ENCODE measurements around the gene MED13L.

The MED13L gene

DNA sequence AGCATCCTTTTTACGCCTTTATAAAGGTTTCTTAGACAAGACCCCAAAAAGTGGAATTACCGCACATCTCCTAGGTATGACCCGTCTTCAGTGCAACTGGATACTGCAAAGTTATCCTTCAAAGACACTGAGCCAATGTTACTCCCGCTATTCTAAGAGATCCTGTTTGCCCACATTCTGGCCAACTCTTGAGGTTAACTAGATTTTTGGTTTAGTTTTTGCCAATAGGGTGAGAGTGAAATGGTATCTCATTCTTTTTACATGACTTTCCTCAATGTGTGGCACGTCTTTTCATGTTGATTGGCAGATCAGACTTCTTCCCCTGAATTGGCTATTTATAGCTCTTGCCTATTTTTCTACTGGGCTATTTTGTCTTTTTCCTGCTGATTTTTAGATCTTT lies 347.2 kb downstream of the MED13L start:
- DNase-seq: no peak

DNA sequence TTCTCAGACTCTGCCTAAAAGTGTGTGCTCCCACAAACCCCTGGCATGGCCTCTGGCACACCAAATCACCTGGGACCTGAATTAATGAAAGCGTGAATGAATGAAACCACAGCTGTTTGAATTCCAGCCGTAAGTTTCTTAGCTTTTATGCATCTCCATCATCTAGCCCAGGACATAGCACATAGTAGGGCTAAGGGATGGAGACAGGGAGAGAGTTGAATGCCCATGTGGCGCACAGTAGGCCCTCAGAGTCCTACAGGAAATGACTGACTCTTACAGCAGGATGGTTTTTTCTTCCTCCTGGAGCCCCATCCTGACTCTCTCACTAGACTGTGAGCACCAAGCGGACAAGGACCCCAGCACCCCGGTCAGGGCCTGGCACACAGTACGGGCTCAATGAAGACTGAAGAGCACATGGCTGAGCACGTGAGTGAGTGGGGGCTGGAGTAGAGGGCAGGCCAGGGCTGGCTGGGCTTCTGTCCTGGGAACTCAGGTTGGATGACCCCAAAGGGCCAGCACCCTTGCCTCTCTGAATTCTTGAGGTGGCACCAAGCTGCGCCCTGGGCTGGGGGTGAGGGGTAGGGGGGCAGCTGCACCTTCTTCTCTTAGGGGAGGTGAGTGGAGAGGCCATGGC lies 351.3 kb downstream of the MED13L start:
- no peak for DNase-seq

DNA sequence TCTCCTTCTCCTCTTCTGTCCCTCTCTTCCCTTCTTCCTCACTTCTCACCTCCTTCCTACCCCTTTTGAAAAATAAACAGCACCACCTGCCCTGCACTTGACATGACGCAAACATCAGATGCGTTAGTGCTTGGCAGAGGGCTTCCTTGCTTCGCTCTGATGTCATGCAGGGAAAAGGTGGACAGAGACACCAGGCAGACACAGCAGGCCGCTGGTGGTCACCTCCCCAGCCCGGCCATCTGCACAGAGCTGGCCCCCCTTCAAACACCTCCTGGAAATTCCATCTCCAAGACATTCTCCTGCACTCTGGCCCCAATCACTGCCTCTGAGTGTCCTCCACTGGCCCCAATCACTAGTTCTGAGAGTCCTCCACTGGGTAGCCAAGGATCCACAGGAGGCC lies 353.6 kb downstream of the MED13L start:
- no peak for DNase-seq

DNA sequence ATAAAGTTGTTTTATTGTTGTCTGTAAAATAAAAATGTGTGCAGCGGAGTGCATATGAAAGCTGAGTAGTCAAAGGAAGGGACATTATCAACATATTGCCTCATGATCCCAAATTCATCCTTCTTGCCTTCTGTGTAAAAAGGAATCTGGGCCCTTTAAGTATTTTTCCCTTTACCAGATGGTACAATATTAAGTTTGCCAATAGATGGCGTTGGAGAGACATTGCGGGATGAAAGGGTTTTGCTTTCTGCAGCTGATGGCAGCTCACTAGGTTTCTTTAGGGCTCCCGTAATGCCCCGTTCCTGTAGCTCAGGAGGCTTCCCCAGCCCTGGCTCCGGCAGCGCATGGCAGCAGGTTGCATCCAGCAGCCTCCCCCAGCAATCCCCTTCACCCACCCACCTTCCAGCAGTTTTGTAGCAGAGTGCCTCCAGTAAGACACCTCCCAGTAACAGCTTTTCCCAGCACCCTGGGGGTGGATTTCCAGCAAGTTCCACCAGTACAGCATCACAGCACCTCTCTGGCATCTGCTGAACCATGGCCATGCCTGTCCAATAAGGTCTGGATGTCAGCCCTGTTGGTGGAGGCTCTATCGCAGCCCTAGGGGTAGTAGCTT lies 354.4 kb downstream of the MED13L start:
- no peak for DNase-seq

DNA sequence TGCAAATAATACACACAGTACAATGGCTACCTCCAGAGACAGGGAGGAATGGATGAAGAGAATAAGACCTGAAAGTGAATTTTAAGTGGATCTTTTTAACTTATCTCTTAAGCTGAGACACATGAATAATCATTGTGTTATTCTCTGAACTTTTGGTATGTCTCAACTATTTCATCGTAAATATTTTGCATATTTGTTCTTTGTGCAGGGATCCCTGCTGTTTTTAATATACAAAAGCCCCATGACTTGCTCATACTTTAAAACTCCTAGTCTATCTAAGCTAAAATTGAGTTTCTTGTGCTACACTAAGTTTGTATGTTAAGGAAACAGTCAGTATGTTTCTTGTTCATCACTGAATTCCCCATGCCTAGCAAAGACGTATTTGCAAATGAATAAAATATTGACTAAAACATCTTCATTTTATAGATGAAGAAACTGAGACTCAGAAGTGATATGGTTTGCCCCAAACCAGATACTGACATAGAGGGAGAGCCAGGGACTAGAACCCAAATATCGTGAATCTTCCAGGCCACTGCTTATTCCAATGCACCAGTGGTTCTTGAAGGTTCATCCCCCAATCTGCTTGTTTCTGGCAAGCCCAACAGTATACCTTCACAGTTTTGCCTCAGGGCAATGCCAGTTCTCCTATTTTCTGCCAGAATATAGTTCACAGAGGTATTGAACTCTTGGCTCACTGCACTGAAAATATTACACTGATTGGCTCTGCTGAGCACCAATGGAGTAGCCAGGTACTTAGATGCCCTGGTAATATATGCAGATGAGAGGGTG lies 356.9 kb downstream of the MED13L start:
- DNase-seq: peak in 1 of 2 experiments; percentile 8

DNA sequence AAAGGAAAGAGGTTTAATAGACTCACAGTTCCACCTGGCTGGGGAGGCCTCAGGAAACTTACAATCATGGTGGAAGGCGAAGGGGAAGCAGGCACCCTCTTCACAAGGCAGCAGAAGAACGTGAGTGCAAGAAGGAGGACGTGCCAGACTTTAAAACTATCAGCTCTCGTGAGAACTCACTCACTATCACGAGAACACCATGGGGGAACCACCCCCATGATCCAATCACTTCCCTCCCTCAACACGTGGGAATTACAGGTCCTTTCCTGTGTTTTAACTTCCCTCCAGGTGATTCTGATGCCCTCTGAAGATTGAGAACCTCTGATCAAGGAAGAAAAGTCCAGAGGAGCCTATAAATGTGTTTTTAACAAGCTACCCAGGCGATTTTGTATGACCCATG lies 358.7 kb downstream of the MED13L start:
- no peak for DNase-seq

DNA sequence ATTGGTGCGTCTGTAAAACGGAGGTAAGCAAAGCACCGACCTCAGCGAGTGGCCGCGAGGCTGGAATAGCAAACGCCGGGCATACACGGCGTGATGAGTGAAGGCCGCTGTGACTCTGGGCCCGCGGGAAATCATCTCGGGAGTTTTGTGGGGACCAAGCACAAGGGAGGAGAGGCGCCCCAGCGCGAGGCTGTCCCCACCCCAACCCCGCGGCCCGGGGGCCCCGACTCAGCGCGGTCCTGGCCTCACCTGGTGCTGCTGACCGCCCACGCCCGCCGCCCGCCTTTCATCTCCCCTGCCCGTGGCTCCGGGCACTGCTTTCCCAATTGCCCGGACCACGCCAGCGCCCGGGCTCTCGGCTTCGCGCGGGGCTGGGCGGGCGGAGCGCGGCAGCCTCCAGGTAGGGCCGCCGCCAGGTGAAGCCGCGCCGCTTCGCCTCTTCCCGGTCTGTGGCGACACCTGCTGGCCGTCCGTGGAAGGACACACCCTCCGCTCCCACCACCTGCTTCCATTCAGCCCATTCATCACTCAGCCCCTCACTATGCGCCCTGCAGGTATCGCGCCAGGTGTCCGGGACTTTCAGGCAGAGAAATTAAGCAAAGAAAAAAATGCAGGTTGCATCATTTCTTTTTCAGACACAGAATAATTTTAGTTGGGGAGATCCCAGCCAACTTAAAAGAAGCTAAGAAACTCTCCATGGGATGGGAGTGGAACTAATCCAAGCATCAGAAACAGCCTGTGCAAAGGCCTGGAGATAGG lies 360.4 kb downstream of the MED13L start:
- DNase-seq: peak in 1 of 2 experiments; percentile 17

DNA sequence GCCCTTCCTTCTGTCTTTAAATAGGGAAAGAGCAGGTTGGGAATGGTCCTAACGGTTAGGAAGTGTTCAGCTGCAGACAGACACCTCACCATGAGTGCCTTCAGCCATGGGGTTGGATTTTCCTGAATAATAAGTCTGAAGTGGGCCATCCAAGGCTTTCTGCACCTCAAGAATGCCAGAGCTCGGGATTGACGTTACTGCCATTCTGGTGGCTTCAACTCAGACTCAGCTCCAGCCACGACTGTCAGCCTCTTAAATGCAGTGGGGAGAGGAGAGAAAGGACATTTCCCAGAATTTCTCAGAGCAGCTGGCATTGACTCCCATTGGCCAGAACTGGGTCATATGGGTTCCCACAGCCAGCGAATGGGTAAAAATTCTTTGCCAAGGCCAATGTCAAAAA lies 363.4 kb downstream of the MED13L start:
- DNase-seq: no peak

DNA sequence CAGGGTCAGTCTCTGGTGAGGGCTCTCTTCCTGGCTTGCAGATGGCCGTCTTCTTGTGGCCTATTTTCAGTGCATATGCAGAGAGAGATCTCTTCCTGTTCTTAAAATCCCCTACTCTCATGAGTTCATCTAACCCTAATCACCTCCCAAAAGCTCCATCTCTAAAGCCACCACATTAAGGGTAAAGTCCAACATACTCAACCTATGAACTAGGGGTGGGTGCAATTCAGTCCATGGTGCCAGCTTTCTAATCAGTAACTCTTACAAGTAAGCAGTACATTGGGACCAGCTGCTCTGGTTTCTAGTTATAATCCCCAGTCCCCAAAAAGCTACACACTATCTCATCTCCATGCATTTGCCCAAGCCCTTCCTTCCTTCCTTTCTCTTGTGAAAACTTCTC lies 365.1 kb downstream of the MED13L start:
- DNase-seq: no peak

DNA sequence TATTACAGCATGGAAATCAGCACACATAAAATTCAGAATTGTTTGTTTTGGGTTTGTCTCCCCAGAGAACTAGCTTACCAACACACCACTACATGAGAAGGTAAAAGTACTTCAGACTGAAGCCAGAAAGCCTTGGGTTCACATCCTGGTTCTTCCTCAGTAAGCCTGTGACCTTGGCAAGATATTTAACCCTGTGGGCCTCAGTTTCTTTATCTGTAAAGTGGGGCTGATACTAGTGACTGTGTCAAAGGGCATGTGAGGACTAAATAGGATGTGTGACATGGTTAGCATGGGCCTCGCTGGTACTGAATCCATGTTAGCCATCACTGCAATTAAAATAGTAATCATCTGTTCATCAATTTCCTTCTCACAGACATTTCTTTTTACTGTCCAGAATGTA lies 366.1 kb downstream of the MED13L start:
- no peak for DNase-seq

DNA sequence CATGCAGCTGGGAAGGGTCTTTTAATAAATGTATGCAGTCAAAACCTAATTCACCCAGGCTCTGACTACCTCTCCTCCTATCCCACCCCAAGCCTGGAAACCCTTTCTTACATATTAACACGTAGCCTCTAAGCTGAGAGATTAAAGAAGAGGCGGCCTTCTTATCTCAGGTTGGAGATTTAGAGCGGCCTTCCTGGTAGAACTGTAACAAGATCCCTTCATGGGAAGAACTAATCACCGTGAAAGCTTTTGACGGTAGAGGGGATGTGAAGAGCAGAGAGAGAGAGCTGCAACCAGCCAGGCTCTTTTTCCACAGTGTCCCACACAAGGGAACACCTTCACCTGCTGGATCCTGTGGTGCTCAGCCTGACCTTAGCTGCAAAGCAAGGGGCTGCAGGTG lies 367.4 kb downstream of the MED13L start:
- no peak for DNase-seq

Measured in SW 1271 (cell line).